ENCODE measurements around the gene C4orf33. TPM values are rescaled to one million over a fixed set of nuclear protein-coding genes. Genes with fewer than 3 reads are reported as not detected.
A peak's percentile ranks its signal among the peaks of the same experiment; 100 is the strongest.

Gene C4orf33
- total RNA-seq, 1 experiment from 2014 or later, result 8.6 TPM

DNA sequence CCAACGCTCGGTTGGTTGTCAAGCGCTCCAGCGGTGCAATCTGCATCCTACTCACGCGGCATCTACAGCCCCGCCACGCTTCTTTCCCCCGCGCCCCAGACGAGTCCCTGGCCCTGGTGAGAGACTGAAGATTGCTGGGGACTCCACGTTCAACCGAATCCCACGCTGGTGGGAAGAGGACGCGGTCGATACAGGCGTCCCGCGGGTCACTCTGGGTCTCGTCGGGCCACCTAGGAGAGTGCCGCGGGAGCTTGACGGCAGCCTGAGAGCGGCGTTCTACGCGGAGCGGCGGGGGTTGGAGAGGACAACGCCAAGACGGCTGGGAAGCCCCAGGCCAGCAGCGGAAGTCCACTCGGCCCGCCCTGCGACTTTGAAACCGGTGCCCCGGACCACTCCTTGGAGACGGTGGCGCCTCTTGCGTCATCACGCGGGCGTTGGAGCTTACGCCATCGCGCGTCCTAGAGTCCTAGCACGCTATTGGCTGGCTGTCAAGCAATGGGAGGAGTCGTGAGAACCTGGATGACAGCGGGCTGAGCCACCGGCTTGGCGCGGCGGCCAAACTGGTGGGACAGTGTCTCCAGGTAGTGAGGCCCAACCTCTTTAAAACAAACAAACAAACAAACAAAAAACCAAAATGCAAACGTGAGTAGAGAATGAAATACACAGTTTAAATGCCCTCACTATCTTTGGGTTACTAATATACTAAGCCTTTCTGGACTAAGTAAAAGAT is 2.6 kb upstream of the C4orf33 start, which contains the start of gene SCLT1 (continued):
- TF ChIP-seq ATF3 (IDR thresholded peaks at IDR 0.05) (peak; percentile 23; the same call in 1 of the 2 replicates), ZFX (IDR thresholded peaks at IDR 0.05) (0 out of 2 replicates have a peak, but pooled peaks have one; percentile 18), SRF (IDR thresholded peaks at IDR 0.05; ENCODE audit: low read depth) (no peak), FOSL1 (IDR thresholded peaks at IDR 0.05; ENCODE audit: low read depth) (no peak)

GRCh38 chr4:129094347-129094746 is 1.6 kb upstream of the C4orf33 start:
- no peak overlapping the region for H2AFZ ChIP-seq (ENCODE audit: low read depth, low read length, poor library complexity, severe bottlenecking)
- peaks cover 2 to 18% of the 10 kb centered on the region in 2 experiments; a peak in 3 of 4 replicates for H3K4me1 ChIP-seq (ENCODE audit: control insufficient read depth in 1 of 2, insufficient read depth in 2 of 2, low read length in 2 of 2)
- DNase-seq (ENCODE audit: low read depth, low spot score), result no peak
- TF ChIP-seq, protein P1, sequence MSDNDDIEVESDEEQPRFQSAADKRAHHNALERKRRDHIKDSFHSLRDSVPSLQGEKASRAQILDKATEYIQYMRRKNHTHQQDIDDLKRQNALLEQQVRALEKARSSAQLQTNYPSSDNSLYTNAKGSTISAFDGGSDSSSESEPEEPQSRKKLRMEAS (IDR thresholded peaks at IDR 0.05), result no peak
- no peak for TF ChIP-seq POLR2AphosphoS5 (IDR thresholded peaks at IDR 0.05; ENCODE audit: low read depth, low read length)
- TF ChIP-seq YY1 (IDR thresholded peaks at IDR 0.05; ENCODE audit: extremely low read depth, insufficient replicate concordance, low read depth, low read length), result no peak
- TF ChIP-seq ELF1 (IDR thresholded peaks at IDR 0.05; ENCODE audit: borderline replicate concordance, low read depth), result no peak
- POLR2A ChIA-PET, result no interaction called here
- H3K9ac ChIP-seq (ENCODE audit: low read length), result no peak overlapping the region; the same call in 1 of the 2 replicates
- intact Hi-C loops (cut with micrococcal nuclease), result no loop called here
- H3K4me2 ChIP-seq (ENCODE audit: low read length), result peak overlapping the region; percentile 82
- H4K20me1 ChIP-seq (ENCODE audit: insufficient read depth), result no peaks in the 10 kb centered on the region
- no peaks in the 10 kb centered on the region for H3K9me2 ChIP-seq (ENCODE audit: insufficient read depth)
- BruUV-seq (replicated peaks), result no TSS peak
- H3K9me3 ChIP-seq (ENCODE audit: control insufficient read depth in 1 of 2, insufficient read depth in 1 of 2, low read depth in 1 of 2, low read length in 2 of 2), result no peaks in the 10 kb centered on the region
- H3K79me2 ChIP-seq (ENCODE audit: insufficient read depth, low read length), result peaks cover 33% of the 10 kb centered on the region
- no peaks in the 10 kb centered on the region for H3K27me3 ChIP-seq (ENCODE audit: insufficient read depth, low read length)
- peak overlapping the region in 1 of 2 experiments; percentile 86; a peak in 1 of 4 replicates for H3K4me3 ChIP-seq (replicated peaks in 1 of 2; ENCODE audit: low read depth in 1 of 2, low read length in 2 of 2)
- H3K36me3 ChIP-seq (ENCODE audit: control insufficient read depth in 1 of 2, insufficient read depth in 2 of 2, low read length in 2 of 2), result no peaks in the 10 kb centered on the region
- no peak overlapping the region for H3K27ac ChIP-seq (ENCODE audit: low read depth, low read length)
- no peak for ATAC-seq
- RAD21 ChIA-PET (ENCODE audit: low non-redundant PET in 1 of 2, low total read pairs in 2 of 2, uncharacterized antibody in 2 of 2, unreplicated experiment in 2 of 2), result no interaction called here
- CTCF ChIA-PET, result no interaction called here
